AG04450 (cell line): ENCODE data around the gene PRR16. TPM values are rescaled to one million over a fixed set of nuclear protein-coding genes. Genes with fewer than 3 reads are reported as not detected.

Experiments used
- CTCF ChIA-PET: fragments of 300-600, 350-600 bp; formaldehyde crosslinking; extraction: SDS; loops from one replicate; lab custom pipeline; 2022; ENCODE audit warnings: antibody characterized with exemption, inconsistent platforms; lab: Charles Lee
- POLR2A ChIA-PET: fragments of 350-600 bp; formaldehyde crosslinking; extraction: SDS; loops from one replicate; lab custom pipeline; 2021; ENCODE audit warnings: antibody characterized with exemption, inconsistent platforms; lab: Yijun Ruan, JAX
- DNase-seq: peaks from one replicate; pipeline ENCODE4 v3.0.0-alpha.2; 2011; ENCODE audit warnings: low read depth, low spot score
- H3K27ac ChIP-seq: one replicate; pipeline ENCODE4 v1.5.1; 2012; ENCODE audit warnings: low read depth, low read length, control low read depth
- H3K27me3 ChIP-seq: one replicate; pipeline ENCODE4 v1.6.0; 2012; ENCODE audit warnings: low read length; ENCODE audit not compliant: control insufficient read depth, insufficient read depth
- H3K4me3 ChIP-seq: 2 replicates; pipeline ENCODE4 v1.5.1; 2011; ENCODE audit warnings: mild to moderate bottlenecking, low read depth, low read length, control low read depth
- H3K9me3 ChIP-seq: 2 replicates; pipeline ENCODE4 v1.5.1; 2012; ENCODE audit warnings: low read length; ENCODE audit not compliant: control insufficient read depth, insufficient read depth
- polyA plus RNA-seq: library from polyadenylated mRNA; depleted of rRNA; stranded (reverse); fragments of >200 nt; gene quantifications from 2 replicates; pipeline ENCODE4 v1.2.3, GENCODE V29; 2011
- TF ChIP-seq, protein P1 (sequence below): IDR thresholded peaks from 2 replicates; pipeline ENCODE4 v1.5.1; 2011; ENCODE audit warnings: low read depth, low read length, control low read depth, inconsistent platforms

The PRR16 gene
- polyA plus RNA-seq, 1 experiment = 26.8 TPM

DNA sequence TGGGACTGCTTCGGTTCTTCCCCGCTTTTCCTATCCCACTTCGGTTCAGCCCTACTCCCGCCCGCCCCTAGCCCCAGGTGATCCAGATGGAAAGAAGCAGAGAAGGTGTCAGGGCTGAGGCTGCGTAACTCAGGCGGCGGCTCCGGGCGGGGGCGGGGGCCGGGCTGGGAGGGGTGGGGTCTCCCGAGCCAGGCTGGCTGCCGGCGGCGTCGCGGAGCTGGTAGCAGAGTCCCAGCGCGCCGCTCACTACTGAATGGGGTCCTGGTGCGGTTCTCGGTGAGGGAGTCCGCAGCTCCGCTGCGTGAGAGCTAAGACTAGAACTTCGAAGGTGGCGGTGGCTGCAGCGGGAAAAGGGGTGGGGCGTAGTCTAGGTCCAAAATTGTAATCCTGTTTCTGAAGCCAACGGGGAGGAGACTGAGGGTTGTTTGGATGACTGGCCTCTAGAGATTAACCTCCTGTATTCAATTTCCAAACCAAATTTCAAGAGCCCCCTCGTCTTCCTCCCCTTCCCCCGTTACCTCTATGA is 1.4 kb downstream of the PRR16 start:
- H3K27ac ChIP-seq = no peak overlapping the region
- TF ChIP-seq, protein P1, sequence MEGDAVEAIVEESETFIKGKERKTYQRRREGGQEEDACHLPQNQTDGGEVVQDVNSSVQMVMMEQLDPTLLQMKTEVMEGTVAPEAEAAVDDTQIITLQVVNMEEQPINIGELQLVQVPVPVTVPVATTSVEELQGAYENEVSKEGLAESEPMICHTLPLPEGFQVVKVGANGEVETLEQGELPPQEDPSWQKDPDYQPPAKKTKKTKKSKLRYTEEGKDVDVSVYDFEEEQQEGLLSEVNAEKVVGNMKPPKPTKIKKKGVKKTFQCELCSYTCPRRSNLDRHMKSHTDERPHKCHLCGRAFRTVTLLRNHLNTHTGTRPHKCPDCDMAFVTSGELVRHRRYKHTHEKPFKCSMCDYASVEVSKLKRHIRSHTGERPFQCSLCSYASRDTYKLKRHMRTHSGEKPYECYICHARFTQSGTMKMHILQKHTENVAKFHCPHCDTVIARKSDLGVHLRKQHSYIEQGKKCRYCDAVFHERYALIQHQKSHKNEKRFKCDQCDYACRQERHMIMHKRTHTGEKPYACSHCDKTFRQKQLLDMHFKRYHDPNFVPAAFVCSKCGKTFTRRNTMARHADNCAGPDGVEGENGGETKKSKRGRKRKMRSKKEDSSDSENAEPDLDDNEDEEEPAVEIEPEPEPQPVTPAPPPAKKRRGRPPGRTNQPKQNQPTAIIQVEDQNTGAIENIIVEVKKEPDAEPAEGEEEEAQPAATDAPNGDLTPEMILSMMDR = no peak
- H3K4me3 ChIP-seq = peak overlapping the region; percentile 91
- no peaks in the 10 kb centered on the region for H3K9me3 ChIP-seq
- CTCF ChIA-PET = no interaction called here
- POLR2A ChIA-PET = interaction anchor here (1.1 kb wide), 1 partner anchor 19 kb away, joined by 5 read pairs; no protein-coding TSS in a partner anchor
- H3K27me3 ChIP-seq = no peaks in the 10 kb centered on the region
- no peak for DNase-seq

DNA sequence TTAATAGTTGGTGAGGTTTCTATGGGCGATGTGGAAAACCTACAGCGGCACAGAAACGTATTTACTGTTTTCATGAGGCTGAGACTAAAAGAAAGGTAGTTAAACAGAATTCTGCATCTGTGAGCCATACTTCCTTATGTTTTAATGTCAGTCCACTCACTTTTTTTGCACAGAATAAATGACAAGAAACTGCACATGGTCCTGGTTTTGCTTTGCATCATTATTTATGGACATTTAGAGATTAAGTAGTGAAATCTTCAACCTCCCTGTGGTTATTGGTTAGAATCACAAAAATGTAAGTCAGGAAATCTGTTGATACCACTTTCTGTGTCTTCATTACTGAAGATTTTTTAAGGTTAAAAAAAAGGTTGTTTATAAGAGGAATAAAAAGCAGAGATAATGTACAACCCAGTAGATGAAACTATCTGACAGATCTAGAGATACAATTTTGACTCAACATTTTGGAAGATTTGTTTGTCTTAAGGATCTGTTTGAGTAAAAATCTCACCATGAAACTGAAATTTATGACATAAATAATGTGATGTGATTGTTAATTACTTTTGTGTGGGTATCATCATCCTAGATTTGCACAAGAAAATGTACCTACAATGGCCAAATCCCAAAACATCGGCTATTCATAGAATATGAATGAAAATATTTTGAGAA is 2.4 kb downstream of the PRR16 start:
- POLR2A ChIA-PET = no interaction called here
- TF ChIP-seq, protein P1 = no peak
- Histone ChIP-seq H3K27me3 (no peaks in the 10 kb centered on the region), H3K4me3 (peak overlapping the region; percentile 91), H3K9me3 (no peaks in the 10 kb centered on the region), H3K27ac (no peak overlapping the region)
- no peak for DNase-seq
- CTCF ChIA-PET = no interaction called here

DNA sequence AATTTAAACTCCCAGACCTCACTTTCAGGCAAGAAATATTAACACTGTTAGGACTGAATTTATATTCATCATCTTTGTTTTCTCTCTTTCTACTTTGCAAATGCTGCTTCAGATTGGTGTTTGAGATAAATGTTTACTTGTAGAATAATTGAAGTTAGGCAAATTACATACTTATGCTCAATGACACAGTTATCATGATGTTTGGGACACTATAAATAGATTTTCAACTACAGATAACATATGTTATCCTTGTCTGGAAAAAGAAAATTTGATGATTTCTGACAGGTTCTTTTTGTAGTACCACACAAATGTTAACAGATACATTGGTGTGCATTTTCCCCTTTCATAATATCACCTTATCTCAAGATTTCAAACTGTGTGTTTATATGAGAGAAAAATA is 7.9 kb downstream of the PRR16 start:
- no peak for DNase-seq
- POLR2A ChIA-PET = no interaction called here
- TF ChIP-seq, protein P1 = no peak
- CTCF ChIA-PET = interaction anchor here (1.9 kb wide), 1 partner anchor 332 kb away, joined by 4 read pairs; no protein-coding TSS in a partner anchor
- Histone ChIP-seq H3K27ac (no peak overlapping the region), H3K4me3 (no peak overlapping the region), H3K9me3 (no peaks in the 10 kb centered on the region), H3K27me3 (no peaks in the 10 kb centered on the region)

DNA sequence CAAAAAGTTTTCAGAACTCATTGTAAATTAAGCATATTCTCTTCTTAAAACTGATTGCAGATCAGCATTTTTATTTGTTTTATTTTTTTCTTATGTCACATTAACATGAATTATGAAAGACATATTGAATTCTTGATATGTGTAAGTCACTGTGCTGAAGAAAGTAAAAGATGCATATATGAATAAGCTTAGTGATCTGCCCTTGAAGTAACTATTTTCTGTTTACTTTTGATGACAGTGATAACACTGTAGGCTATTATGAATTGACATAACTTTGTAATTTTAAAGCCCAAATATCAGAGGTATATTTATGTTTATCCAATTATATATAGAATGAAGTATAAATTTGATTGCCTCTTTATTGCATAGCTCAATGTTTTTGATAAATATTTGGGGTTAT is 8.8 kb downstream of the PRR16 start:
- Histone ChIP-seq H3K9me3 (no peaks in the 10 kb centered on the region), H3K27me3 (no peaks in the 10 kb centered on the region), H3K4me3 (no peak overlapping the region), H3K27ac (no peak overlapping the region)
- TF ChIP-seq, protein P1 = no peak
- ChIA-PET POLR2A (no interaction called here), CTCF (interaction anchor here (0.7 to 1.9 kb wide), 3 partner anchors 329 to 1477 kb away, joined by 4 to 6 read pairs (median 4); no protein-coding TSS in a partner anchor)
- DNase-seq = no peak

DNA sequence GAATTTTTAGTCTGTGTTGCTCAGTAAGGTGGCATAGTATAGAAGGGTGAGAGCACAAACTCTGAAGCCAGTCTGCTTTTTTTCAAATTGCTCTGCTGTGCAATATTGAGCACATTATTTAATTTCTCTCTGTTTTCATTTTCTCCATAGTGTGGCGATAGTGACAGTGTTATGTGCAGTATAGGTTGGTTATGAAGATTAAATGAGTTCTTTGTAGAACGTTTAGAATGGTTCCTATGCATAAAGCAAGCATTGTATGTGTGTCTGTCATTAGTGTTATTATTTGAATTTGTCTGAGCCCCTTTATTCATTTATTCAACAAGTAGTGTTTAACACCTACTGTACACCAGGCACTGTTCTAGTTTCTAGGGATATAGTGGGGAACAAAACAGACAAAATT is 9.2 kb downstream of the PRR16 start:
- no peak overlapping the region for H3K4me3 ChIP-seq
- no peaks in the 10 kb centered on the region for H3K9me3 ChIP-seq
- POLR2A ChIA-PET = no interaction called here
- CTCF ChIA-PET = interaction anchor here (0.7 to 1.9 kb wide), 3 partner anchors 329 to 1477 kb away, joined by 4 to 6 read pairs (median 4); no protein-coding TSS in a partner anchor
- TF ChIP-seq, protein P1 = no peak
- no peak for DNase-seq
- H3K27ac ChIP-seq = no peak overlapping the region
- H3K27me3 ChIP-seq = no peaks in the 10 kb centered on the region
